Head of caudate nucleus (tissue), 42 donors: Measurements from ENCODE around the gene ATP1B1.

Source experiments
- DNase-seq, 42 donors: peaks; one replicate each; pipeline versions ENCODE4 v3.0.0 to v3.0.0-alpha.2; 2020 to 2021; ENCODE audit warnings: mixed read lengths in 7 of 42
- intact Hi-C: fragments of 100-400 bp; cut with DNase I; formaldehyde crosslinking; loops from one replicate; pipeline ENCODE4 v1.15.0; 2022

Gene ATP1B1

GRCh38 chr1:169091480-169091941, 15.0 kb upstream of the ATP1B1 start:
- peak in 8 of 42 donors; percentile 29 to 63 (median 46) for DNase-seq
- intact Hi-C loops, result no loop called here

- no peak for DNase-seq
- intact Hi-C loops, result no loop called here
Observed at GRCh38 chr1:169092399-169092798, 14.1 kb upstream of the ATP1B1 start.

DNA sequence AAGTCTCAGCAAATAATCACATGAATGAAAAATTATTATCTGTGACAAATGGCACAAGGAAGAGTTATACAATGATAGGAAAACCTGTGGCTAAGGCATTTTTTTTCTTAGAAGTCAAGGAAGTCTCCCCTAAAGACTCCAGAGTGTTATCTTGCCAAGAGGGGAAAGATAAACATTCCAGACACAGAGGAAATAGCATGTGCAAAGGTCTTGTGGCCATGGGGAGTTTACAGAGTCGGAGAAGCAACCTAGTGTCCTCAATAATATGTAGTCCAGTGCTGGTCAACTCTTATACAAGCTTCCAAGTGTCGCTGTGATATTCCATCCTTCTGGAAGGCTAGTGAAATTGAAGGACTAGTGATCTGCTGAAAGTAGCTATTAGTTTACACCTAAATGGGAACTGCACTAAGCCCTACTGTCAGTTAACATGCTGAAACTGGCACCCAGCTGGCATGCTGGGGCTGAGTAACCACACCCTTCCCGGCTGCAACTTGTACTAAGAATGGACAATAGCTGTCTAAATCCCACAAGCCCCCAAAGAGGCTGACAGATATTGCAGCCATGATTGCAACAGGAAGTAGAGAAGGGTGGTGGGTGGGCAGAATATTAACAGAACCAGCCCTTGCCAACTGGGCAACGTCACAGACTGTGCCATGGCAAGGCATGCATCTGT, 11.5 kb upstream of the ATP1B1 start:
- intact Hi-C loops, result no loop called here
- DNase-seq, result peak in 1 of 42 donors; percentile 43

DNA sequence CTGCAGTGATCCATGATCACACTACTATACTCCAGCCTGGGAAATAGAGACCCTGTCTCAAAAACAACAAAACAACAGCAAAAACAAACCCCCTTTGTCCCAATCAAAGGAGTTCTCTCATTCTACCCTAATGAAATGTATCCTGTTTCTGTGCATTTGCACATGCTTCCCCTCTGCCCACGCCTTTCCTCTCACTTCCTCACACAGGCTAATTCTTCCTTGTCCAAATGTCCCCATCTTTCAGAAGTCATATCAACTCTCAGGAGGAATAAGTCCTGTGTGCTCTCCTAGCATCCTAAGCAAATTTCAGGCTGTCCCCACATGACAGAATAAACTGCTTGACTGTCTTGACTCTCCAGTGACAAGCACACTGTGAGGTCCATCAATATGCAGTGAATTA, 8.1 kb upstream of the ATP1B1 start:
- intact Hi-C loops, result no loop called here
- peak in 1 of 42 donors; percentile 44 for DNase-seq

GRCh38 chr1:169099561-169099960, 6.9 kb upstream of the ATP1B1 start:
- intact Hi-C loops, result no loop called here
- peak in 1 of 42 donors; percentile 25 for DNase-seq

- intact Hi-C loops, result loop anchor here (10.0 kb wide), 2 partner anchors 105 to 245 kb away; no protein-coding TSS in a partner anchor
- peak in 1 of 42 donors; percentile 41 for DNase-seq
Observed at GRCh38 chr1:169100208-169100607, 6.3 kb upstream of the ATP1B1 start.

DNA sequence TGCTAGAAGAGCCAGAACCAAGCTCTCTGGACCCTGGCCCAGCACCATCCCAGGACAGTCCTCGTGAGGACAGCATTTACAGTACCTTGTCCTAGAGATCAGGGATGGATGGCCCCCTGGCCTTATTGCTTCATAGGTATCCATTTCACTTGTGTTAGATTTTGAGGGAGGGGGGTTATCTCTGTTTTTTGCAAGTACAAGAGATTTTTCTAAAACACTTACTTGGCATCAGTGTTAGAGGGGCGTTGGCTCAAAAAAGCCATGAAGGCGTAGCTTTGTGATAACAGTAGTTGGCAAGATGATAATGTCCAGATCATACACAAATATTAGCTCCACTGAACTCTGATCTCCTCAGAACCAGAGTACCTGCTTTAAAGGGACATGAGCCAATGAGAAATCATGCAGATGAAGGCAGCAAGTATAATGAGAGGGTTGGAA, 5.8 kb upstream of the ATP1B1 start:
- intact Hi-C loops, result loop anchor here (10.0 kb wide), 2 partner anchors 106 to 244 kb away; no protein-coding TSS in a partner anchor
- DNase-seq, result no peak

DNA sequence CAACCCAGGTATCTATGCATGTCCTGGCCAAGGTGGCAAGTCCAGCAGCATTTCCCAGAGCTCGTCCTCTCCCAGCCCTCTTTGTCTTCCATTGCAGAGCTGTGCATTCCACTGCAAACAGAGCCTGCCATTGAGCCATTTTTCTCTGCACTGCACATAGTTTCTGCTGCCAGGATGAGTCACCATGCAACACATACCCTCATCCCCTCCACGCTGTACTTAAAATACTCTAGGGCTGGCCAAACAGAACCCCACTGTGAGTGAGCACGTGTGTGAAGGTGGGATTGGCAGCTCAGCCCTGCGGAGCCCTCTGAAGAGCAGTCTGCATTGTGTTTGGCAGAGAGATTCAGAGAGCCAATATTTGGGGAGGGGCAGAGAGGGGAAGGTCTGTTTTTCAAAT, 3.9 kb upstream of the ATP1B1 start:
- peak in 28 of 42 donors; percentile 26 to 89 (median 63) for DNase-seq
- intact Hi-C loops, result loop anchor here (10.0 kb wide), 2 partner anchors 108 to 242 kb away; no protein-coding TSS in a partner anchor

DNA sequence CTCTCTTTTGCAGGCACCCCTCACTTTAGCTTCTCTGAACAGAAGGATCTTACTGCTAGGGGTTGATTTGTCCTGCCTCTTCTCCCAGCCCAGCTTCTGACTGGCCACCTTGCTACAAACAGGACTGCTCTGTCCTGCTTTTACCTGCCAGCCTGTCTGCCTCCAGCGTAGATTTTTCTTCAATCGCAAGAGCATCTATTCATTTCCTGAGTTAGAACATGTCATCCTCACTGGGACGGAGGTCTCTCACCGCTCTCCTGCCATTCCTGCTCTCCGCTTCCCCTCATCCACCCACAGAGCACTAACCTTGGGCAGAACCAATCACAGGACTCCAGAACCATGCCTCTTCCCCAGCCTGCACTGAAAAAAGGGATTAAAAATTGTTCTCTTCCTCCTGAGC, 3.5 kb upstream of the ATP1B1 start:
- intact Hi-C loops, result loop anchor here (10.0 kb wide), 2 partner anchors 108 to 242 kb away; no protein-coding TSS in a partner anchor
- no peak for DNase-seq

GRCh38 chr1:169103480-169103893, 3.0 kb upstream of the ATP1B1 start:
- intact Hi-C loops, result loop anchor here (10.0 kb wide), 2 partner anchors 109 to 241 kb away; no protein-coding TSS in a partner anchor

GRCh38 chr1:169105087-169105433, 1.4 kb upstream of the ATP1B1 start:
- intact Hi-C loops, result loop anchor here (5.0 to 10.0 kb wide), 3 partner anchors 110 to 468 kb away; no protein-coding TSS in a partner anchor
- DNase-seq, result no peak

More at GRCh38 chr1:169103480-169103893, 3.0 kb upstream of the ATP1B1 start:
- DNase-seq, result peak in 3 of 42 donors; percentile 26 to 48 (median 40)

DNA sequence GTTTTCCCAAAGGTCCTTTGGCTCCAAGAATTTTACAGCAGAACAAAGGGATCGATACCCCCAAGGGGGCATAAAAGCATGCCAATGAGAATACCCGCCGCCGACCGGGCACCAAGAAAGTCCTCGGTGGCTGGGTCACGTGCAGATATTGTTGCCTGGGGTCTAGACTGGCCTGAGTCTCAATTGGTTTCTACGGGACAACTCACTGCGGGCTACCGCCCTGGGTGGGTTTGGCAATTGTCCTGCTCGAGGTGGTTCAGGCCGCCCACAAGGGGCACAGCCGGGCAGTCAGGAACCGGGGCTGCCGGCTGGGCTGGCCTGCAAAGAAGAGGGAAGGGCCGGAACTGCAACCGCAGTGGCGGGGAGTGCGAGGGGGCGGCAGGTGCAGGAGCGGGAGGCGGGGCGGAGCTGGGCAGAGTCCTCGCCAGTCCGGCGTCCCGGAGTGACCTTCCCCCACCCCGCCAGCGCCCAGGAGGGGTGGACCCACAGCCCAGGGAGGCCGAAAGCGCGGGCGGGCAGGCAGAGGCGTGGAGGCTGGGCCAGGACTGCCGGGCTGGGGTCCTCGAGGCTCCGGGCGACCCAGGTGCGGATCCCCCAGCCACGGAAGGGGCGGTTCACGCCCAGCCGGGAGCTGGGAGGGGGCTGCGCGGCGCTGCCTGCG, 926 bp upstream of the ATP1B1 start:
- peak; percentile 54 to 95 (median 86) for DNase-seq

GRCh38 chr1:169106921-169107602, 572 bp downstream of the ATP1B1 start:
- intact Hi-C loops, result loop anchor here (5.0 to 10.0 kb wide), 3 partner anchors 112 to 470 kb away; no protein-coding TSS in a partner anchor

More for the DNA sequence above, 926 bp upstream of the ATP1B1 start:
- intact Hi-C loops, result loop anchor here (5.0 to 10.0 kb wide), 3 partner anchors 111 to 468 kb away; no protein-coding TSS in a partner anchor

DNA sequence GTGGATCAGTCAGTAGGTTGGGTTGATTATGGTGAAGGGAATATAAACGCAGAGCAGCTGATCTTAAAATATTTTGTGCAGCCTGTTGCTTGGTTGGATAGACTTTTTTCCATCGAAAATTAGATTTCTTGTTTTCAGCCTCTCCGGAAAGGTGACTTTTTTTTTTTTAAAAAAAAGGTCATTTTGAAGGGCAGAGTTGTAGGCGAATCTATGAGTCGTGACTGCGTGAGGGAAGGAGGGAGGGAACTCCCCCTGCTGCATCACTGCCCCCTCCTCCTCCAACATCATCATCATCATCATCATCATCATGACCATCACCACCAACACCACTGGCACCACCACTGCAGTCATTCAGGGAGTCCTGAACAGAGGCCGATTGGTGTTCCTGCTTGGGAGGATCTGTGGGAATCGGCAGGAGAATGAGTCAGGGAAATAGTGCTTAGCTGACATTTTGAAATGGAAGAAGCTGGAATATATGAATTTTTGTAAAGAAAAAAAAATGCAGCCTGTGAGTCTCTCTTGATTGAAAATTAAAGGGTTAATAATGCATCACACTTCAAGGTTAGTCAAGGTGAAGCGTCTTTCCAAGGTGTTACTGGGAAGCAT, 1.2 kb downstream of the ATP1B1 start:
- intact Hi-C loops, result loop anchor here (5.0 to 10.0 kb wide), 3 partner anchors 113 to 470 kb away; no protein-coding TSS in a partner anchor
- DNase-seq, result peak in 15 of 42 donors; percentile 33 to 69 (median 46)

More at GRCh38 chr1:169106921-169107602, 572 bp downstream of the ATP1B1 start:
- peak in 11 of 42 donors; percentile 38 to 65 (median 46) for DNase-seq

GRCh38 chr1:169108223-169108622, 1.7 kb downstream of the ATP1B1 start:
- intact Hi-C loops, result loop anchor here (5.0 to 10.0 kb wide), 3 partner anchors 113 to 471 kb away; no protein-coding TSS in a partner anchor
- DNase-seq, result no peak

DNA sequence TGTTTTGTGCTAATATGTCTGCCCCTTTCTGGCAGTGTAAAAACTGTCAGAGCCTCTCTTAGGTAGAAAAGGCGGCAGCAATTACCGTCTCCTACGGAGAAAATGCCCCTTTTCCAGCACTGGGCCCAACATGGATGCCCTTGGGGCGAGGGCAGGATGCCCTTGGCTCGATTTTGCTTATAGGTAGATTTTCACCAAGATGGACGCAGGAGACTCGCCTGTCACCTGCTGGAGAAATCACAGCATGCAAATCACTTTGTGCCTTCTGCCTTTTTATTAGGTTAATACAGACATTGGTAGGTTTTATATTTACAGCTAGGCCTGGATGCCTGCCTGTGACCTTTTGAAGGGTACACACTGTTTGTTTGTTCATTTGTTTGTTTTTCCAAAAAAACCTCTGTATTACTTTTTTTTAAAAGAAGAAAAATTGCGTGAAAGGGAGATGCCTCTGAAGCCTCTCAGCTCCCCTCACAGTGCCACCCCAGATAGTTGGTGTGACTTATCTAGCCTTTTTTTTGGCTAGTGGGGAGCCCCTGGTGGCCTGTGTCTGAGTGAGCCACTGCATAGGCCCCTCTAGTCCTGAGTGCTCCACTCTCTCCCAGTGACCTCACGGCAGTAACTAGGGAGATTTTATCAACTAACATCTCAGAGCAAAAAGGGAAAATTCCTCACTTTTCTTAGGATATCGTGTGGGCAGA, 2.5 kb downstream of the ATP1B1 start:
- intact Hi-C loops, result loop anchor here (5.0 to 10.0 kb wide), 3 partner anchors 114 to 472 kb away; no protein-coding TSS in a partner anchor
- peak in 38 of 42 donors; percentile 42 to 85 (median 68) for DNase-seq

- intact Hi-C loops, result loop anchor here (5.0 to 10.0 kb wide), 4 partner anchors 115 to 472 kb away; no protein-coding TSS in a partner anchor
- DNase-seq, result peak in 36 of 42 donors; percentile 39 to 92 (median 76)
Observed at GRCh38 chr1:169109561-169110134, 3.2 kb downstream of the ATP1B1 start.
